GM19240 (cell line): ENCODE data around the gene HOMEZ.
"Not testable (repeated sequence)": the region's sequence is repeated elsewhere in the genome, so short reads cannot be mapped to it uniquely, and the experiment has no call there.

Source experiments
- DNase-seq: peaks from one replicate; pipeline ENCODE4 v3.0.0; 2011; ENCODE audit warnings: low spot score; ENCODE audit not compliant: insufficient read length

HOMEZ gene

GRCh38 chr14:23284654-23285529 lies 1.0 kb downstream of the HOMEZ start:
- no peak for DNase-seq

- DNase-seq = no peak
Observed at GRCh38 chr14:23281247-23281646, 4.7 kb downstream of the HOMEZ start.

- not testable (repeated sequence) for DNase-seq
Observed at GRCh38 chr14:23277928-23278327, 8.0 kb downstream of the HOMEZ start.

GRCh38 chr14:23277189-23277588 lies 8.7 kb downstream of the HOMEZ start:
- DNase-seq = no peak

GRCh38 chr14:23275412-23275811 lies 10.5 kb downstream of the HOMEZ start:
- DNase-seq = no peak

GRCh38 chr14:23269193-23269592 lies 16.7 kb downstream of the HOMEZ start:
- no peak for DNase-seq

- DNase-seq = not testable (repeated sequence)
Observed at GRCh38 chr14:23260849-23261248, 25.1 kb downstream of the HOMEZ start.

GRCh38 chr14:23259426-23259825 lies 26.5 kb downstream of the HOMEZ start:
- DNase-seq = no peak

- no peak for DNase-seq
Observed at GRCh38 chr14:23258256-23258655, 27.7 kb downstream of the HOMEZ start.

- no peak for DNase-seq
Observed at GRCh38 chr14:23252420-23253333, 33.3 kb downstream of the HOMEZ start.

- no peak for DNase-seq
Observed at GRCh38 chr14:23252006-23252405, 33.9 kb downstream of the HOMEZ start.

- no peak for DNase-seq
Observed at GRCh38 chr14:23249824-23250223, 36.1 kb downstream of the HOMEZ start.

GRCh38 chr14:23248601-23249000 lies 37.3 kb downstream of the HOMEZ start:
- no peak for DNase-seq

GRCh38 chr14:23245282-23245681 lies 40.6 kb downstream of the HOMEZ start:
- DNase-seq = no peak

- DNase-seq = no peak
Observed at GRCh38 chr14:23243066-23243465, 42.9 kb downstream of the HOMEZ start.

- no peak for DNase-seq
Observed at GRCh38 chr14:23242076-23242475, 43.9 kb downstream of the HOMEZ start.

- not testable (repeated sequence) for DNase-seq
Observed at GRCh38 chr14:23241061-23241715, 44.7 kb downstream of the HOMEZ start.

- DNase-seq = no peak
Observed at GRCh38 chr14:23240661-23241060, 45.3 kb downstream of the HOMEZ start.

- DNase-seq = peak; percentile 70
Observed at GRCh38 chr14:23237772-23238594, 47.9 kb downstream of the HOMEZ start, which contains the start of gene RNF212B. RNF212B (plus strand) TSS chr14:23237936; CDS start chr14:23240346, 2,410 bp downstream.

- not testable (repeated sequence) for DNase-seq
Observed at GRCh38 chr14:23232241-23232808, 53.6 kb downstream of the HOMEZ start.
